H9 (cell line): ENCODE results near the gene PHF5A. TPM values are rescaled to one million over a fixed set of nuclear protein-coding genes. Genes with fewer than 3 reads are reported as not detected.
A peak's percentile ranks its signal among the peaks of the same experiment; 100 is the strongest.

ENCODE experiments used
- DNase-seq: peaks from one replicate; pipeline ENCODE4 v3.0.0-alpha.2; 2017
- H2AFZ ChIP-seq: one replicate; pipeline ENCODE4 v1.6.1; 2013; ENCODE audit warnings: mild to moderate bottlenecking, low read length, control low read depth, moderate library complexity
- H2AK5ac ChIP-seq: 2 replicates; pipeline ENCODE4 v1.6.1; 2013; ENCODE audit warnings: low read length, control low read depth, mixed read lengths; ENCODE audit not compliant: insufficient read length
- H2BK120ac ChIP-seq: one replicate; pipeline ENCODE4 v1.6.1; 2013; ENCODE audit warnings: low read depth, mild to moderate bottlenecking, low read length, control low read depth, inconsistent platforms; ENCODE audit not compliant: poor library complexity, severe bottlenecking
- H2BK12ac ChIP-seq: 2 replicates; pipeline ENCODE4 v1.6.1; 2013; ENCODE audit warnings: low read length, control low read depth, mixed read lengths, low read depth; ENCODE audit not compliant: insufficient read length
- H2BK15ac ChIP-seq: 2 replicates; pipeline ENCODE4 v1.6.1; 2013; ENCODE audit warnings: low read depth, low read length, control low read depth
- H2BK20ac ChIP-seq: one replicate; pipeline ENCODE4 v1.6.1; 2013; ENCODE audit warnings: low read depth, mild to moderate bottlenecking, low read length, control low read depth, inconsistent platforms; ENCODE audit not compliant: poor library complexity, severe bottlenecking
- H2BK5ac ChIP-seq: 2 replicates; pipeline ENCODE4 v1.6.1; 2013; ENCODE audit warnings: low read length, control low read depth, mixed read lengths; ENCODE audit not compliant: insufficient read length
- H3K14ac ChIP-seq: 2 replicates; pipeline ENCODE4 v1.6.1; 2013; ENCODE audit warnings: low read length, control low read depth; ENCODE audit not compliant: insufficient read depth
- H3K18ac ChIP-seq: 2 replicates; pipeline ENCODE4 v1.6.1; 2013; ENCODE audit warnings: low read depth, mild to moderate bottlenecking, mixed read lengths, low read length, control low read depth; ENCODE audit not compliant: insufficient read length
- H3K23ac ChIP-seq: 2 replicates; pipeline ENCODE4 v1.6.1; 2013; ENCODE audit warnings: low read length, control low read depth, mixed read lengths, low read depth; ENCODE audit not compliant: insufficient read length
- H3K23me2 ChIP-seq: 2 replicates; pipeline ENCODE4 v1.6.1; 2013; ENCODE audit warnings: low read depth, mild to moderate bottlenecking, mixed read lengths, low read length, control low read depth; ENCODE audit not compliant: insufficient read length, poor library complexity, severe bottlenecking
- H3K27ac ChIP-seq: 2 replicates; pipeline ENCODE4 v1.5.1; 2013; ENCODE audit warnings: low read length, control low read depth, mixed read lengths, low read depth; ENCODE audit not compliant: insufficient read length
- H3K27me3 ChIP-seq: 2 replicates; pipeline ENCODE4 v1.6.1; 2013; ENCODE audit warnings: low read length, control low read depth, inconsistent platforms; ENCODE audit not compliant: insufficient read depth
- H3K4ac ChIP-seq: 2 replicates; pipeline ENCODE4 v1.6.1; 2013; ENCODE audit warnings: low read depth, mild to moderate bottlenecking, control low read depth, inconsistent platforms, low read length, moderate library complexity
- H3K4me1 ChIP-seq: 2 replicates; pipeline ENCODE4 v1.6.1; 2013; ENCODE audit warnings: low read length, control low read depth, inconsistent platforms; ENCODE audit not compliant: insufficient read depth
- H3K4me2 ChIP-seq: 2 replicates; pipeline ENCODE4 v1.6.1; 2013; ENCODE audit warnings: low read length, control low read depth, mixed read lengths; ENCODE audit not compliant: insufficient read length, insufficient read depth
- H3K56ac ChIP-seq: 2 replicates; pipeline ENCODE4 v1.6.1; 2013; ENCODE audit warnings: low read depth, mild to moderate bottlenecking, mixed read lengths, low read length, control low read depth; ENCODE audit not compliant: insufficient read length
- H3K79me1 ChIP-seq: 2 replicates; pipeline ENCODE4 v1.6.1; 2013; ENCODE audit warnings: low read depth, mild to moderate bottlenecking, moderate library complexity, low read length, control low read depth, inconsistent platforms; ENCODE audit not compliant: insufficient read depth, poor library complexity, severe bottlenecking
- H3K79me2 ChIP-seq: 2 replicates; pipeline ENCODE4 v1.6.1; 2013; ENCODE audit warnings: low read length, control low read depth, inconsistent platforms; ENCODE audit not compliant: insufficient read depth
- H3K9ac ChIP-seq: 2 replicates; pipeline ENCODE4 v1.6.1; 2013; ENCODE audit warnings: low read length, control low read depth, mixed read lengths; ENCODE audit not compliant: insufficient read length; ENCODE audit errors: extremely low read depth
- H3K9me3 ChIP-seq: one replicate; pipeline ENCODE4 v1.6.1; 2013; ENCODE audit warnings: low read depth, low read length, inconsistent platforms; ENCODE audit not compliant: control insufficient read depth
- H3T11ph ChIP-seq: one replicate; pipeline ENCODE4 v1.6.1; 2013; ENCODE audit warnings: mild to moderate bottlenecking, low read length, control low read depth, inconsistent platforms
- H4K20me1 ChIP-seq: one replicate; pipeline ENCODE4 v1.6.1; 2013; ENCODE audit not compliant: control insufficient read depth, insufficient read length, insufficient read depth
- H4K5ac ChIP-seq: 2 replicates; pipeline ENCODE4 v1.6.1; 2013; ENCODE audit warnings: low read depth, mild to moderate bottlenecking, mixed read lengths, low read length, control low read depth; ENCODE audit not compliant: insufficient read length
- H4K8ac ChIP-seq: replicated peaks from 2 replicates; pipeline ENCODE4 v1.6.1; 2013; ENCODE audit warnings: low read length, control low read depth, mixed read lengths, low read depth; ENCODE audit not compliant: insufficient read length
- H4K91ac ChIP-seq: 2 replicates; pipeline ENCODE4 v1.6.1; 2013; ENCODE audit warnings: low read depth, mild to moderate bottlenecking, moderate library complexity, mixed read lengths, low read length, control low read depth; ENCODE audit not compliant: insufficient read length
- H3K27ac Mint-ChIP-seq, 3 experiments: 2 replicates in 2 of 3; 3 replicates in 1 of 3; pipeline ENCODE4 v1.8.0; 2020 to 2021; ENCODE audit warnings: mixed read lengths in 3 of 3, mild to moderate bottlenecking in 1 of 3, moderate library complexity in 1 of 3
- H3K27me3 Mint-ChIP-seq: 2 replicates; pipeline ENCODE4 v1.8.0; 2021; ENCODE audit warnings: low read depth, mild to moderate bottlenecking, moderate library complexity, mixed read lengths
- H3K36me3 Mint-ChIP-seq, 3 experiments: 2 replicates in 2 of 3; 3 replicates in 1 of 3; pipeline ENCODE4 v1.8.0; 2020 to 2021; ENCODE audit warnings: low read depth in 3 of 3, mixed read lengths in 3 of 3; ENCODE audit not compliant: insufficient read depth in 1 of 3
- H3K4me1 Mint-ChIP-seq, 2 experiments: 2 replicates each; pipeline ENCODE4 v1.8.0; 2020; ENCODE audit warnings: mixed read lengths in 2 of 2
- H3K4me3 Mint-ChIP-seq, 2 experiments: 2 replicates in 1 of 2; 3 replicates in 1 of 2; pipeline ENCODE4 v1.8.0; 2020 to 2021; ENCODE audit warnings: mild to moderate bottlenecking in 2 of 2, mixed read lengths in 2 of 2, moderate library complexity in 1 of 2
- H3K9me3 Mint-ChIP-seq, 2 experiments: 2 replicates in 1 of 2; 3 replicates in 1 of 2; pipeline ENCODE4 v1.8.0; 2020; ENCODE audit warnings: mild to moderate bottlenecking in 2 of 2, mixed read lengths in 2 of 2, moderate library complexity in 1 of 2
- WGBS: extraction: QIAGEN DNeasy Blood & Tissue Kit; methylation state at CpG from one replicate; pipeline ENCODE4 v1.1.7; 2013; ENCODE audit warnings: missing lambda C conversion rate, low lambda C conversion rate, mixed read lengths; ENCODE audit not compliant: insufficient read length; ENCODE audit errors: extremely low coverage; 5-methylcytosine and 5-hydroxymethylcytosine counted together
- total RNA-seq: library from RNA; stranded (reverse); gene quantifications from 2 replicates; pipeline ENCODE4 v1.2.1, GENCODE V29; 2021
- TF ChIP-seq, protein P1 (sequence below): fragments of 200-600 bp; sonication (generic); conservative IDR thresholded peaks from 3 replicates; pipeline ENCODE4 v1.8.0; 2021; ENCODE audit warnings: antibody characterized with exemption, mild to moderate bottlenecking

The PHF5A gene
- total RNA-seq, 1 experiment from 2014 or later: 114 TPM

GRCh38 chr22:41446057-41446501, 22.4 kb downstream of the PHF5A start:
- Mint-ChIP-seq H3K27ac (peak overlapping the region; percentile 99 to 100 (median 99)), H3K27me3 (peaks cover 2% of the 10 kb centered on the region; the same call in 1 of the 2 replicates), H3K9me3 (no peaks in the 10 kb centered on the region), H3K36me3 (peaks cover 20 to 43% (median 43%) of the 10 kb centered on the region in 3 experiments), H3K4me1 (peaks cover 14 to 25% of the 10 kb centered on the region in 2 experiments), H3K4me3 (peak overlapping the region; percentile 96)
- Histone ChIP-seq H3K18ac (no peak overlapping the region), H3K27ac (no peak overlapping the region), H2BK20ac (no peak overlapping the region), H4K20me1 (no peaks in the 10 kb centered on the region), H4K8ac (no peak overlapping the region), H2BK12ac (no peak overlapping the region), H3K23me2 (peaks cover 23% of the 10 kb centered on the region), H3K79me2 (peaks cover 24% of the 10 kb centered on the region; the same call in 1 of the 2 replicates), H3K4ac (no peak overlapping the region), H4K91ac (no peak overlapping the region), H3K9me3 (no peaks in the 10 kb centered on the region), H3K9ac (peak overlapping the region; percentile 57), H2BK5ac (no peak overlapping the region), H3T11ph (no peak overlapping the region), H2BK15ac (no peak overlapping the region), H3K4me2 (peak overlapping the region; percentile 82), H3K56ac (no peak overlapping the region), H3K27me3 (no peaks in the 10 kb centered on the region), H3K79me1 (peaks cover 4% of the 10 kb centered on the region), H3K4me1 (no peaks in the 10 kb centered on the region; the same call in 1 of the 2 replicates), H2AK5ac (no peak overlapping the region), H2BK120ac (no peak overlapping the region), H3K14ac (peak overlapping the region; percentile 33), H4K5ac (no peak overlapping the region), H3K23ac (no peak overlapping the region), H2AFZ (no peak overlapping the region)
- no CpG with 5 or more reads among the region's 34 CpGs for WGBS
- TF ChIP-seq, protein P1, sequence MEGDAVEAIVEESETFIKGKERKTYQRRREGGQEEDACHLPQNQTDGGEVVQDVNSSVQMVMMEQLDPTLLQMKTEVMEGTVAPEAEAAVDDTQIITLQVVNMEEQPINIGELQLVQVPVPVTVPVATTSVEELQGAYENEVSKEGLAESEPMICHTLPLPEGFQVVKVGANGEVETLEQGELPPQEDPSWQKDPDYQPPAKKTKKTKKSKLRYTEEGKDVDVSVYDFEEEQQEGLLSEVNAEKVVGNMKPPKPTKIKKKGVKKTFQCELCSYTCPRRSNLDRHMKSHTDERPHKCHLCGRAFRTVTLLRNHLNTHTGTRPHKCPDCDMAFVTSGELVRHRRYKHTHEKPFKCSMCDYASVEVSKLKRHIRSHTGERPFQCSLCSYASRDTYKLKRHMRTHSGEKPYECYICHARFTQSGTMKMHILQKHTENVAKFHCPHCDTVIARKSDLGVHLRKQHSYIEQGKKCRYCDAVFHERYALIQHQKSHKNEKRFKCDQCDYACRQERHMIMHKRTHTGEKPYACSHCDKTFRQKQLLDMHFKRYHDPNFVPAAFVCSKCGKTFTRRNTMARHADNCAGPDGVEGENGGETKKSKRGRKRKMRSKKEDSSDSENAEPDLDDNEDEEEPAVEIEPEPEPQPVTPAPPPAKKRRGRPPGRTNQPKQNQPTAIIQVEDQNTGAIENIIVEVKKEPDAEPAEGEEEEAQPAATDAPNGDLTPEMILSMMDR: no peak
- no peak for DNase-seq
